Measurements from ENCODE around the gene ANTKMT.

Gene ANTKMT

DNA sequence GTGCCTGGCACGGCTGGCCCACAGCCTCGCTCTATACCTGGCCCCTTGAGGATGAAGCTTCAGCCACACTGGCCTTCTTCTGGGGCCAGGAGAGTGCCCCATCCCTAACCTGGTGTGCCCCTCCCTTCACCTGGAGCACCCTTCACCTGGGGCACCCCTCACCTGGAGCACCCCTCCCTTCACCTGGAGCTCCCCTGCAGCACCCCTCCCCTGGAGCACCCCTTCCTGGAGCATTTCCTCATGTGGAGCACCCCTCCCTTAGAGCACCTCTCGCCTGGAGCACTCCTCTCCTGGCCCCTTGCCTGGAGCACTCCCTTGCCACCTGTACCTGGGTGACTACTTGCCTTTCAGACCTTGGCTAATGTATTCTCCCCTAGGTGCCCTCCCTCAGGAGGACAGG lies 12.9 kb upstream of the ANTKMT start:
- H3K4me3 ChIP-seq (ENCODE audit: low read depth, low read length), result no peak overlapping the region
- no peak for TF ChIP-seq CTCF (IDR thresholded peaks at IDR 0.05; ENCODE audit: insufficient read depth, low read depth, low read length, missing control alignments)
- DNase-seq (ENCODE audit: low read depth), result no peak

DNA sequence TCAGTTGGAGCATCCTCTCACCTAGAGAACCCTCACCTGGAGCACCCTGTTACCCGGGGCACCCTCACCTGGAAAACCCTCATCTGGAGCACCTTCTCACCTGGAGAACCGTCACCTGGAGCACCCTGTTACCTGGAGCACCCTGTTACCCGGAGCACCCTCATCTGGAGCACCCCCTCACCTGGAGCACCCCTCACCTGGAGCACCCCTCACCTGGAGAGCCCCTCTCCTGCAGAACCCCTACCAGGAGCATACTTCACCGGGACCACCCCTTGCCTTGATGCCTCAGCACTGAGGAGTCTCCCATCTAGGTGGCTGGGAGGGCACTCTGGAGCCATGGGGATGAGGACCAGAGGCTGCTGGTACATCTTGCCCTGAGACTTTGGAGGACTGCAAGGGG lies 12.0 kb upstream of the ANTKMT start:
- DNase-seq (ENCODE audit: low read depth), result no peak
- no peak overlapping the region for H3K4me3 ChIP-seq (ENCODE audit: low read depth, low read length)
- TF ChIP-seq CTCF (IDR thresholded peaks at IDR 0.05; ENCODE audit: insufficient read depth, low read depth, low read length, missing control alignments), result no peak

DNA sequence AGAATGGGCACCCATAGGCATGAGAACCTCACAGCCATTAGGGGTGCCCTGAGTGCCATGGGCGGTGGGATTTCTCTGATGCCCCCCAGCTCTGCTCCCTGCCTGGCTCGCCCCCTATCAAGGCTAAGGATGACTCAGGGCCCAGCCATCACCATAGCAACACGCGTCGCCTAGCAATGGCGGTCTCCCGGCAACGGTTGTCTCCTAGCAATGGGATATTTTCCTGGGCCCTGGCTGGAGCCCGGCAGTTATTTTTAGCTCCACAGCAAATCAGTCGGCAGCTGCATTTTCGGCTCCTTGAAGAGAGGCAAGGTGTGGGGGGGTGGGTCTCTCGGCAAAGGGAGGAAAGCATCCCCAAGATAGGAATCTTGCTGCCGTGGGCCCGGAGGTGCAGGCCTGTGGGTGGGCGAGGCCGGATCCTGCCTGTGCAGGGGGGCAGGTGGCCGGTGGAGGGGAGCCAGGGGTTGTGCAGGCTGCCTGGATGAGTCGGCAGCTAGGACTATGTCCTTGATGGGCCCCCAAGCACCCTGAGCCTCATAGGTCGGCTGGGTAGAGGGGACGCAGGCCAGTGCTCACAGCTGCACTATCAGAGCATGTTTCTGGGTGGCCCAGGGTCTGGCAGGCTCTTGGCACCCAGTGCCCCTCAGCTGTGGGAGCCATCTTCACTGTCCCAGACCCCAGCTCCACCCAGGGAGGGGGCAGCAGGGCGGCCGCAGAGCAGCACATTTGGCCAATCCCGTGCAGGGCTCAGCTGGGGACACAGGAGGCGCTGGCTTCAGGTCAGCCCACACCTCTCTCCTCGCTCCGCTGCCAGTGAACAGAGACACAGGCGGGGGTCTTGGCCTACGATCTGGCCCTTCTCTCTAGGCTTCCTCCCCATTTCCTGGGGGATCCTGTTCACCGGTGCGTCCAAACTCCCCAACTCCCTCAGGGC lies 11.1 kb upstream of the ANTKMT start:
- no peak for TF ChIP-seq CTCF (IDR thresholded peaks at IDR 0.05; ENCODE audit: insufficient read depth, low read depth, low read length, missing control alignments)
- no peak for DNase-seq (ENCODE audit: low read depth)
- no peak overlapping the region for H3K4me3 ChIP-seq (ENCODE audit: low read depth, low read length)

DNA sequence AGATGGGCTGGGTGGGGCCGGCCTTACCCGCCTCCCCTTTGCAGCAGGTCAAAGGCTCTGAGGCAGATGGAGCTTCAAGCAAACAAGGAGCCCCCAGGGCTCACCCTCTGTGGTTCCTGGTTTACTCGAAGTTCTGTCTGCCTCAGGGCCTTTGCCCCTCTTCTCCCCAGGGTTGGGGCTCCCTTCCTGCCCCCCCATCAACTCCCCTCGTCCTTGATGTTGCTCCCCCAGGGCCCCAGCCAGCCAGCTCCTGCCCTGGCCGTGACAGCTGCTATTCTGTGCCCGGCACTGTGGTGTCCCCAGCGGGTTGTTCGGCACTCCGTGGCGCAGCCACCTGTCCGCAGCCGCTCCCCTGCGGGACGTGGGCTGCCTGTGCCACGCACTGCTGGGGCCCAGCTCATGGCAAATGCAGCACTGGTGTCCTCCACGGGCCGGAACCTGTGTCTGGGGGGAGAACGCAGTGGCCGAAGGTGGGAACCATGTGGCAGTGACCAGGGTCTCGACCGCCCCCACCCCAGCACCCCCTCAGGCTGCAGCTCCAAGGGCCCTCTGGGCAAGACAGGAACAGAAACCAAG lies 10.4 kb upstream of the ANTKMT start:
- DNase-seq (ENCODE audit: low read depth), result no peak
- no peak overlapping the region for H3K4me3 ChIP-seq (ENCODE audit: low read depth, low read length)
- no peak for TF ChIP-seq CTCF (IDR thresholded peaks at IDR 0.05; ENCODE audit: insufficient read depth, low read depth, low read length, missing control alignments)

DNA sequence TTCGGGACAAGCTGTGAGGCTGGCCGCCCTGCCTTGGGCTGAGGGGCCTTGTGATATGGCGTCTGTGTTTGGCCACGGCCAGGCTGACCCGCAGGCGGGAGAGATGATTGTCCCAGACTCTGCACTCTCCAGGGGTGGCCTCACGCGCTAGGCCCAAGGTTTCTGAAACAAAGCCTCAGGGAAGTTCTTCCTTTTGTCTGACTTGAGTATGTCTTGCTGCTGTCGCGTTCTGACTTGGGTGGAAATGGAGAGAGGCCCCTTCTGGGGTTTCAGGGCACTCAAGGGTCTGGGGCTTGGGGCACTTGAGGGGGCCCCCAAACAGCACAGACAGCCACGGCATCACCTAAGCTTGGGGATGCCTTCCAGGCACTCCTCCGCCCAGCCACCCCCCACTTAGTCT lies 9.9 kb upstream of the ANTKMT start:
- no peak overlapping the region for H3K4me3 ChIP-seq (ENCODE audit: low read depth, low read length)
- TF ChIP-seq CTCF (IDR thresholded peaks at IDR 0.05; ENCODE audit: insufficient read depth, low read depth, low read length, missing control alignments), result no peak
- DNase-seq (ENCODE audit: low read depth), result no peak

DNA sequence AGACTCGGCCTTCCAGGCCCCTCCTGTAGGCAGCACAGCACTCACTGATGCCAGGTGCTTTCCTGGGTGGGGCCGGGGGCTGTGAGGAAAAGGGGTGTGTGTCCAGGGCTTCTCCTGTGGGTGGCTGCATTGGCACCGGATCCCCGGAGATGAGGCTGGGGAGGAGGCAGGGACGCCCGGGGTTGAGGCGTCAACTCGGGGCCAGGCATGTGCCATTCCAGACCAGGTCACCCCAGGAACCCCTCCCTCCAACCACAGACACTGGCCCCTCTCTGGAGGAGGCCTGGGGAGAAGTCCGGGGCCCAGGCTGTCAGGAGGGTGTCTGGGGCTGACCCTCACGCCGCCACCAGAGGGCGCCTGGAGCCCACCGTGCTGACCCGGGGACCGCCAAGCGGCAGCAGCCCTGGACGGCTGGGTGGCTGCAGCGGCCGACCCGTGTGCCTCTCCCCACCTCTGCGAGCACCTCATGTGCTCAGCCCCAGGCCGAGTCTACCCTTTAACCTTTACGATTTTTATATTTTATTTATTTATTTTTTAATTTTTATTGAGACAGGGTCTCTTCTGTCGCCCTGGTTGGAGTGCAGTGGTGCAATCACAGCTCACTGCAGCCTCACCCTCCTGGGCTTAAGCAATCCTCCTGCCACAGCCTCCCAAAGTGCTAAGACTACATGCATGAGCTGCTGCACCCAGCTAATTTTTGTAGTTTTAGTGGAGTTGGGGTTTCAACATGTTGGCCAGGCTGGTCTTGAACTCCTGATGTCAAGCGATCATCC lies 9.2 kb upstream of the ANTKMT start:
- no peak overlapping the region for H3K4me3 ChIP-seq (ENCODE audit: low read depth, low read length)
- DNase-seq (ENCODE audit: low read depth), result peak; percentile 82
- peak; percentile 91 for TF ChIP-seq CTCF (IDR thresholded peaks at IDR 0.05; ENCODE audit: insufficient read depth, low read depth, low read length, missing control alignments)
